Activated T-cell treated with anti-CD3 and anti-CD28 coated beads, Interleukin-2, amount 50 U/mL, for 48 hours (primary cell): Measurements from ENCODE around the gene ADI1.
A peak's percentile ranks its signal among the peaks of the same experiment; 100 is the strongest.
"Not testable (repeated sequence)": the region's sequence is repeated elsewhere in the genome, so short reads cannot be mapped to it uniquely, and the experiment has no call there.

Source experiments
- DNase-seq, 2 experiments: peaks; one replicate each; pipeline ENCODE4 v3.0.0-alpha.2; 2020

ADI1 gene

DNA sequence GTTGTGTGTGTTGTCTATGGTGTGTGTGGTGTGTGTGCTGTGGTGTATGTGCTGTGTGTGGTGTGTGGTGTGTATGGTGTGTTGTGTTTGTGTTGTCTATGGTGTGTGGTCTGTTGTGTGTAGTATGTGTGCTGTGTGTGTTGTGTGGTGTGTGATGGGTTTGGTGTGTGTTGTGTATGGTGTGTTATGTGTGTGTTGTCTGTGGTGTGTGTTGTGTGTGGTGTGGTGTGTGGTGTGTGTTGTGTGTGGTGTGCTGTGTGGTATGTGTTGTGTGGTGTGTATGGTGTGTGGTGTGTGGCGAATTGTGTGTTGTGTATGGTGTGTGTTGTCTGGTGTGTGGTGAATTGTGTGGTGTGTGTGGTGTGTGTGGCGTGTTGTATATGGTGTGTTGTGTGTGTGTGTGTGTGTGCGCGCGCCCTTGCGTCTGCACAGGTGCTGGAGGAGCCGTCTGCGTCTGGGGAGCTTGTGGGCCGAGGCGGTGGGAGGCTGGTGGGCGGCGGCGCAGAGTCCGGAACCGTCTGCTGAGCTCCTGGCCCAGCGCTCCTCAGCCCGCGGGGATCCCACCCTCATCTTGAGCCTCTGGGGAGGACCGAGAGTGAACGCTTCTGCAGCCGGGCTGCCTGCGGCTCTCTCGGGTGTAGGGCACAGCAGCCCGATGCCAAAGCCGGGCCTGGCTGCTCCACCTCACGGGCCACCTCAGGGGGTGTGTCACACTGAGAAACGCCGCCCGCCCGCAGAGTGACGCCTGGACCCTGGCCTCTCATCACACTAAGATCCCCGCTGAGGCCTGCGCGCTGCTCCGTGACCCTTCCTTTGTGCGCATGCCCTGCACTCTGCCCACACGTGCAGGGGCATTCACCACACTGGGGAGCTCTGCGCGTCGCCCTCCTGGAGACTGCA is 8.8 kb upstream of the ADI1 start:
- DNase-seq = no peak

GRCh38 chr2:3526871-3527270 is 7.5 kb upstream of the ADI1 start:
- DNase-seq = no peak

- DNase-seq = no peak
These were observed 4.3 kb upstream of the ADI1 start for GRCh38 chr2:3523551-3524041.

DNA sequence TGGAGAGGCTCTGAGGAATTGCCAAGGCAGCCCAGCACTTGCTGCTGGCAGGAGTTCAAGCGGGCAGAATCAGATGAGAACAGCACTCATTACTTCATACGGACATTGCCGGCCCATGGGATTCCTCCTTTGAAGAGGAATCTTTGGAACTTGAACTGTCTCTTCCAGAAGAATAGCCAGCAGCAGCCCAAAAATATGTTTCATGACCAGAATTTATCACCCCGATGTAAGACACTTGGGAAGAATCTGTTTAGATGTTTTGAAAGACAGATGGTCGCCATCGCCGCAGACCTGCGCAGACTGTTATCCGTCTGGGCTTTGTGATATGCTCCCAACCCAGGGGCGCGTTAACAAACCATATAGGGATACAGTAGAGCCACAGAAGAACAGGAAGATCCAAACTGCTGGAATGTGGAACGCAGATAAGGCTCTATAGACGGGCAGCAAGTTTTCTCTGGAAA is 3.7 kb upstream of the ADI1 start:
- no peak for DNase-seq

- no peak for DNase-seq
These were observed 1.3 kb upstream of the ADI1 start for GRCh38 chr2:3520591-3520990.

DNA sequence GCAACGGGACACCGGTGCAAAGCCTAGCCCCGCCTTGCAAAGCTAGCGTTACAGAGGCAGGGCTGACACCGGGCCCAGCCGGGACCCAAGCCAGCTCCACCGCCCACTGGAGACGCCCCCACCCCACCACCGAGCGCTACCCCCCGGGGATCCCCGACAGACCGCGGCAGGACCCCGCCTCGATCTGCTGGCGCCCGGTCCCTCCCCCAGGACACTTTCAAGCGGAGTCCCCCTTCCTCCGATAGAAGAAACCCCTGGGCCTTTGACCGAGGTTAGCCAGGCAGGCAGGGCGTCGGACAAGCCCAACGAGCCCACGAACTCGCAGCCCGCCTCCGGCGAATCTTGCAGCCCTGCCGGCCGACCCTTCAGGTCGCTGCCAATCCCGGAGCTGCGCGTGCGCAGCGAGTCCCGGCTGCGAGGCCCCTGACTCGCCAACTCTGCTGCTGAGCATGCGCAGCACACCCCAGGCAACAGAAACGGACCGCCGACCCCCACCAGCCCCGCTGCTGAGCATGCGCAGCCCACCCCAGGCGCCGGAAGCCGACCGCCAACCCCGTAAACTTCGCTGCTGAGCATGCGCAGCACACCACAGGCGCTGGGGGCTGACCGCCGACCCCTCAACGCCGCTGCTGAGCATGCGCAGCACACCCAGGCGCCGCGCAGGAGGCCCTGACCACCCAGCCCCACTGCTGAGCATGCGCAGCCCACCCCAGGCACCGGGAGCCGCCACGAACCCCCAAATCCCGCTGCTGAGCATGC is 656 bp downstream of the ADI1 start:
- DNase-seq = peak; percentile 94 to 98

DNA sequence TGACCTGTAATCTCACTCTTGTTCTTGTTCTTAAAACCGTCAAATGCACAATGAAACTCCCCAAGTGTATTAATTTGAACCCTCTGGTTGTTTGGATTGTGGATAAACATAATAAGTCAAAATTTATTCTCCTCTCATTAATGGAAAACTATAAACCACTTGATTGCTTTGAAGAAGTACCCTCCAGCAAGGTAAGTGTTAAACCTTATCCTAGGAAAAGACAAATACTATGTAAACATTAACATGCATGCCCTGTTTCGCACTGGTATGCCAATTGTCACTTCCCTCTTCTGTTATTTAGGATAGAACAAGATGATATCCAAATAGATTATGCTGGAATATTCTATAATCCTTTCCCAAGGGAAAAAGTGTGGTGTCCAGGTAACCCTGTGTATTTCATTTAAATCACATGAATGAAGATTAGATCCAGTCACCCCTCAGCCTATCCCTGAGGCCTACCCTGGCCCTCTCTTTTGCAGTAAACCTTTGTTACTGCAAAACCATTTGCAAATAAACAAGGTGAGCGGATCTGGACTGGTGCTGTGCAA is 1.3 kb downstream of the ADI1 start:
- DNase-seq = no peak

GRCh38 chr2:3516831-3517230 is 2.5 kb downstream of the ADI1 start:
- no peak for DNase-seq

GRCh38 chr2:3515438-3515837 is 3.9 kb downstream of the ADI1 start:
- not testable (repeated sequence) for DNase-seq

DNA sequence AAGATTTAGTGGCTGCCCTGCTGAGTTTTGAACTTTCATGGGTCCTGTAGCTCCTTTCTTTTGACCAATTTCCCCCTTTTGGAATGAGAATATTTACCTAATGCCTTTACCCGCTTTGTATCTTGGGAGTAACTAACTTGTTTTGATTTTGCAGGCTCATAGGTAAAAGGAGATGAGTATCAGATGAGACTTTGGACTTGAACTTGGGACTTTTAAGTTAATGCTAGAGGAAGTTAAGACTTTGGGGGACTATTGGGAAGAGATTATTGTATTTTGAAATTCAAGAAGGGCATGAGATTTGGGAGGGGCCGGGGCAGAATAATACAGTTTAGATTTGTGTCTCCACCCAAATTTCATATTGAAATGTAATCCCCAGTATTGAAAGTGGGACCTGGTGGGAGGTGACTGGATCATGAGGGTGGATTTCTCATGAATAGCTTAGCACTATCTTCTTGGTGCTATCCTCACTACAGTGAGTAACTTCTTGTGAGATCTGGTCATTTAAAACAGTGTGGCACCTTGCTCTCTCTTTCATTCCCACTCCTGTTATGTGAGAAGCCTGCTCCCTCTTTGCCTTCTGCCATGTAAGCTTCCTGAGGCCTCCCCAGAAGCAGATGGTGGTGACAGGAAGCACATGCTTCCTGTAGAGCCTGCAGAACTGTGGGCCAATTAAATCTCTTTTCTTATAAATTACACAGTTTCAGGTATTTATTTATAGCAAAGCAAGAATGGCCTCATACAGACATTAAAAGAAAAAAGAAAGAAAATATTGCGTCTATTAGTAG is 6.1 kb downstream of the ADI1 start:
- no peak for DNase-seq

DNA sequence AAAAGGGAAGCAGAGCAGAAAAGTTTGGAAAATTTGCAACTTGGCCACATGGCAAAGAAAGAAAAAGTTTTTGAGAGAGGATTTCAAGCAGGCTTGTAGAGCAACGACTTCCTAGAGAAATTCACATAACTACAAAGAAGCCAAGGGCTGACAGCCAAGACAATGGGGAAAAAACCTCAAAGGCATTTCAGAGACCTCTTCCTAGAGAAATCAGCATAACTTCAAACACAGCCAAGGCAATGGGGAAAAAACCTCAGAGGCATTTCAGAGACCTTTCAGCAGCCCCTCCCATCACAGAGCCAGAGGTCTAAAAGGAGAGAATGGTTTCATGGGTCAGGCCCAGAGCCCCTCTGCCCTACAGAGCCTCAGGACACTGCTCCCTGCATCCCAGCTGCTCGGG is 7.2 kb downstream of the ADI1 start:
- DNase-seq = no peak

DNA sequence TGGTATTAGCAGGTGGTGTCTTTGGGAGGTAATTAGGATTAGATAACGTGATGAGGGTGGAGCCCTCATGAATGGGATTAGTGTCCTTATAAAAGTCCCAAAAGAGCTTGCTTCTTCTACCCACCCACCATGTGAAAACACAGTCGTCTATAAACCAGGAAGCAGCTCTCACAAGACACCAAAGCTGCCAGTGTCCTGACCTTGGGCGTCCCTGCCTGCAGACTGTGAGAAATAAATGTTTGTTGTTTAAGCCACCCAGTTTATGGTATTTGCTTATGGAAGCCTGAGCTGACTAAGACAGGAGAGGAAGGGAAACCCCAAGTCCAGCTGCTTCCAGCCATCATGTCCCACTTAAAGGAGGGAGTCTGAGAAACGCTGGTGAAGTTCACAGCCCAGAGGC is 13.6 kb downstream of the ADI1 start:
- DNase-seq = no peak

DNA sequence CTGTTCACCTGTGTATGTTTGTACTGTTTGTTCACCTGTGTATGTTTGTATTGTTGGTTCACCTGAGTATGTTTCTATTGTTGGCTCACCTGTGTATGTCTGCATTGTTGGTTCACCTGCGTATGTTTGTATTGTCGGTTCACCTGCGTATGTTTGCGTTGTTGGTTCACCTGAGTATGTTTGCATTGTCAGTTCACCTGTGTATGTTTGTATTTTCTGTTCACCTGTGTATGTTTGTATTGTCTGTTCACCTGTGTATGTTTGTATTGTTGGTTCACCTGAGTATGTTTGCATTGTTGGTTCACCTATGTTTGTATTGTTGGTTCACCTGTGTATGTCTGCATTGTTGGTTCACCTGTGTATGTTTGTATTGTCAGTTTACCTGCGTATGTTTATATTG is 14.6 kb downstream of the ADI1 start:
- DNase-seq = no peak

DNA sequence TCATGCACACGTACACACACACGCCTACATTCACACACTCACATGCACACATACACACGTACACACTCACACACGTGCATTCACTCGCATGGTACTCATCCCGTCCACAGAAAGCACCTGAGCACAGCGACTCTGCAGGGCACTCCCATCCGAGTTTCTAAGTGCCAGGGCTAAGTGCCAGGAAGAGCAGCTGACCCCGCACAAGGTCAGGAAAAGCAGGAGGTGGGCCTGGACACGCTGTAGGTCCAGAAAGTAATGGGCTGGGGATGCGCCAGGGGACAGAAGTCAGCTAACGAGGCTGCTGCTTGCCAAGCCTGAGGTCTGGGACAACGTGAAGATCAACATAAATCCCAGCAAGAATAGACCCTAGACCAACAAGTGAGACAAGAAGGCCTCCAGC is 15.8 kb downstream of the ADI1 start:
- no peak for DNase-seq

DNA sequence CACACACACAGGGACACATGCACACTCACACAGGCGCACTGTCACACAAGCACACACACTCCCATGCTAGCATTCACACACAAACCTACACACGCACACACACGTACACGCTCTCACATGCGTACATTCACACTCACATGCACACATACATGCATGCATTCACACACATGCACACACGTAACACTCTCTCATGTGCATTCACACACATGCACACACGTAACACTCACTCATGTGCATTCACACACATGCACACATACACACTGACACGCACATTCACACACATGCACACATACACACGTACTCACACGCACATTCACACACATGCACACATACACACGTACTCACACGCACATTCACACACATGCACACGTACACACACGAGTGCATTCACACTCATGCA is 16.3 kb downstream of the ADI1 start:
- DNase-seq = no peak

DNA sequence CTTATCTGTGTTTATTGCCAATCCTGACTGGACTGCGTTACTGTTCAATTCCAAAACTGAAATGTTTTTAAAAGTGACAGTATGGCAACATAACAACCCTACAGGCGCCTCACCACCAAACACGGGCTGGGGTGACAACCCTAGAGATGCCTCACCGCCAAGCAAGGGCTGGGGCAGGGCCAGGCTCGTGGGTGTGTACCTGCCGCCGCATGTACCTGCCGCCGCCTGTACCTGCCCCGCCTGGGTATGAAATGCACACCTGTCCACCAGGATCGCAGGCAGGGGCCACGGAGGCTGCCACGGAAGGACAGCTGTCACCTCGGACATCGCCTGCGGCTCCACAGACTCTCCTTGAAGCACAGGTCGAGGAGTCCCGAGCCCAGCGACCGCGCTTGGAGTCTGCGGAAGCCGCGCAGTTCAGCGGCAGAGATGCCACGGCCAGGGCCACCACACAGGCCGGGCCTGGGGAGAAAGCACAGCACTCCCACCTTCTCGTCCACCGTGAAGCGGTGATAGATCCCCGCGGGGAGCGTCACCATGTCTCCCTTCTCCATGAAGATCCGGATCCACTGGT is 18.9 kb downstream of the ADI1 start:
- no peak for DNase-seq

- no peak for DNase-seq
These were observed 20.4 kb downstream of the ADI1 start for GRCh38 chr2:3498783-3499394.

DNA sequence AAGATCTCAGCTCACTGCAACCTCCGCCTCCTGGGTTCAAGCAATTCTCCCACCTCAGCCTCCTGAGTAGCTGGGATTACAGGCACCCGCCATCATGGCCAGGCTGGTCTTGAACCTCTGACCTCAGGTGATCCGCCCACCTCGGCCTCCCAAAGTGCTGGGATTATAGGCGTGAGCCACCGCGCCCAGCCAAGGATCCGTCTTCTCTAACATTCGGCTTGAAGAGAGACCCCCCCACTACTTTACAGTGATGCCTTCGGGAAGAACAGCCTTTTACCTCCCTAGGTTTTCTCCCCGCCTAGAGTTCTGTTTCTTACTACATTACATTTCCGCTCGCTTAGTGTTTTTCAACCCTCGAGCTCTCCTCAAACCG is 22.6 kb downstream of the ADI1 start:
- DNase-seq = not testable (repeated sequence)

DNA sequence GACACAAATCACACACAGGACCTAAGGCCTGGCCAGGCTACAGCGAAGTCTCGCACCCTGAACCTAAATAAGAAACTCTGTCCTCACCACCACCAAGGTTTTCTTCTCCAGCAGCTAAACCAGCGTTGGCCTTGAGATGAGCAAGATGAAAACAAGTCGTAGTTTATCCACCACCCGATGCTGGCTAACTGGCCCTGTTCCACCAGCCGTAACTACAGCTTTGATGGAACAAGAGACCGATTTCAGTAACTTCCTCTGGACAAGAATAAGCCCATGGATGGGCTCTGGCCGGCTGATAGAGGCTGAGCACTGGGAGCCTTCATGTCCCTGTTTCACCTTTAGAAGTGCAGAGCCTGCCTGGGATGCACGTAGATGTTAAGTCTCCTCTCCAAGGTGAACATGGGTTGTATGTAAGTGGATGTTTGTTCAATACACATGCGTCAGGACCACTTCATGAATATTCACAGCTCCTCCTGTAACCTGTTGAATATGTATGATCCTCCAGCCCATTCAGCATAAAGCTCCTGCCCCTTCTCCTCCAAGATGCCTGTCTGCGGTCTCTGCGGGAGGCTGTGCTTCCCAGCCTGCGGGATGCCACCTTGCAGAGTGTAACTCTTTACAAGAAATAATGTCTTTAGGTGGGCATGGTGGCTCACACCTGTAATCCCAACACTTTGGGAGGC is 24.2 kb downstream of the ADI1 start:
- no peak for DNase-seq

GRCh38 chr2:3493615-3494007 is 25.7 kb downstream of the ADI1 start:
- DNase-seq = no peak

DNA sequence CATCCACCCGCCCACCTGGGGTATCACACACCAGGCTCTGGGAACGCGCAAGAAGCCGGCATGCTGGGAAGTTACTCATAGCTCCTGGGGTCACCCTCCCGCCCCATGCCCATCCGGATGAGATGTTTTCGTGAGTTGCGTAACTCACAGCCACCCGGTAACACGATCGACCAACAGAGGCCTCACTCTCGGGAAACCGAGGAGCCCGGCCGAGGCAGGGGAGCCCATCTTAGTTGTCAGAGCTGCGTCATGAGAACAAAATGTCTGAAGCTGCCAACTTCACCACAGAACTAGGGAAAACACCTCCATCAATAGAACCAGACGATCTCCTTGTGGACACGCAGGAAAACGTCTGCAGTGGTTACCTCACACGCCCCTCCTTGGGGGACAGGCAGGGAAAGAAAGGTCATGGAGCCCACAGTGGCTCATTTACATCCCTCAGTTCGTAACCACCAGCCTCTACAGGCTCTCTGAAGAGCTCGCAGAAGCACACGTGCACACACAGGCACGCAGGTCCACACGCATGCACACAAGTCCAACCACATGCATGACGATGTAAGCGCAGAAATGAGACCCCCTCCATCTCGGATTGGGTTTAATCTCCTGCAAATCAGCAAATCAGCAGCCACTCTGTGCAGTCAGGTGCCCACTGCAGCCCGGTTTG is 26.2 kb downstream of the ADI1 start:
- no peak for DNase-seq
